Measurements from ENCODE around the gene PCSK6. TPM values are rescaled to one million over a fixed set of nuclear protein-coding genes. Genes with fewer than 3 reads are reported as not detected.
"Not testable (repeated sequence)": the region's sequence is repeated elsewhere in the genome, so short reads cannot be mapped to it uniquely, and the experiment has no call there.

The PCSK6 gene
- total RNA-seq, 4 donors from 2014 or later, result 12.8 to 23.2 (median 18.4) TPM

- H3K36me3 ChIP-seq, result no peaks in the 10 kb centered on the region
- peak; percentile 12 for ATAC-seq
- H3K27ac ChIP-seq, result no peak overlapping the region
- no peaks in the 10 kb centered on the region for H3K4me1 ChIP-seq
- 93% methylated on average over 3 of the region's 7 CpGs; no CpG with 5 or more reads in 1 of the 2 donors for WGBS, 2 donors (ENCODE audit: low coverage in 1 of 2)
- no peak for TF ChIP-seq CTCF (IDR thresholded peaks at IDR 0.05)
- no peak for TF ChIP-seq POLR2A (IDR thresholded peaks at IDR 0.05)
- TF ChIP-seq POLR2AphosphoS5 (IDR thresholded peaks at IDR 0.05), result no peak
- no peak for TF ChIP-seq EP300 (IDR thresholded peaks at IDR 0.05)
- H3K9me3 ChIP-seq, result no peaks in the 10 kb centered on the region
- H3K27me3 ChIP-seq, result peaks cover 7% of the 10 kb centered on the region
- no peak overlapping the region for H3K4me3 ChIP-seq
Measured at GRCh38 chr15:101358895-101359294, 130.6 kb downstream of the PCSK6 start.

GRCh38 chr15:101357885-101358284 is 131.6 kb downstream of the PCSK6 start:
- ATAC-seq, result no peak
- Histone ChIP-seq H3K4me1 (no peaks in the 10 kb centered on the region), H3K27me3 (peaks cover 3% of the 10 kb centered on the region), H3K27ac (no peak overlapping the region), H3K9me3 (no peaks in the 10 kb centered on the region), H3K4me3 (no peak overlapping the region), H3K36me3 (no peaks in the 10 kb centered on the region)
- WGBS, 2 donors (ENCODE audit: low coverage in 1 of 2), result 100% methylated on average over 1 of the region's 11 CpGs; no CpG with 5 or more reads in 1 of the 2 donors
- TF ChIP-seq CTCF (IDR thresholded peaks at IDR 0.05) (no peak), POLR2AphosphoS5 (IDR thresholded peaks at IDR 0.05) (no peak), POLR2A (IDR thresholded peaks at IDR 0.05) (no peak), EP300 (IDR thresholded peaks at IDR 0.05) (no peak)

- Histone ChIP-seq H3K27ac (no peak overlapping the region), H3K4me3 (no peak overlapping the region), H3K36me3 (no peaks in the 10 kb centered on the region), H3K9me3 (no peaks in the 10 kb centered on the region), H3K27me3 (no peaks in the 10 kb centered on the region), H3K4me1 (no peaks in the 10 kb centered on the region)
- no peak for ATAC-seq
- TF ChIP-seq POLR2AphosphoS5 (IDR thresholded peaks at IDR 0.05) (no peak), CTCF (IDR thresholded peaks at IDR 0.05) (no peak), EP300 (IDR thresholded peaks at IDR 0.05) (no peak), POLR2A (IDR thresholded peaks at IDR 0.05) (no peak)
- WGBS, 2 donors (ENCODE audit: low coverage in 1 of 2), result 74 to 90% methylated on average over 4 to 5 of the region's 15 CpGs
Measured at GRCh38 chr15:101357333-101357732, 132.2 kb downstream of the PCSK6 start.

GRCh38 chr15:101356512-101357172 is 132.9 kb downstream of the PCSK6 start:
- H3K36me3 ChIP-seq, result not testable (repeated sequence)

GRCh38 chr15:101355678-101356464 is 133.6 kb downstream of the PCSK6 start:
- Histone ChIP-seq H3K36me3 (no peaks in the 10 kb centered on the region), H3K27me3 (no peaks in the 10 kb centered on the region), H3K4me1 (no peaks in the 10 kb centered on the region), H3K9me3 (no peaks in the 10 kb centered on the region), H3K27ac (no peak overlapping the region), H3K4me3 (no peak overlapping the region)
- TF ChIP-seq EP300 (IDR thresholded peaks at IDR 0.05) (no peak), CTCF (IDR thresholded peaks at IDR 0.05) (no peak), POLR2A (IDR thresholded peaks at IDR 0.05) (no peak), POLR2AphosphoS5 (IDR thresholded peaks at IDR 0.05) (no peak)
- ATAC-seq, result no peak
- 79 to 91% methylated on average over 7 to 8 of the region's 23 CpGs for WGBS, 2 donors (ENCODE audit: low coverage in 1 of 2)

More at GRCh38 chr15:101356512-101357172, 132.9 kb downstream of the PCSK6 start:
- not testable (repeated sequence) for H3K27ac ChIP-seq, H3K27me3 ChIP-seq, H3K9me3 ChIP-seq, H3K4me1 ChIP-seq, ATAC-seq, H3K4me3 ChIP-seq
- WGBS, 2 donors (ENCODE audit: low coverage in 1 of 2), result 83 to 89% methylated on average over 9 of the region's 9 CpGs

Data from gastroesophageal sphincter (tissue), 4 donors.